Calu3 (cell line): ENCODE results near the gene FKBP6. TPM values are rescaled to one million over a fixed set of nuclear protein-coding genes. Genes with fewer than 3 reads are reported as not detected.

ENCODE experiments used
- BruUV-seq: library from RNA; stranded (reverse); fragments of 400-500 nt; replicated peaks from 2 replicates; lab custom pipeline; 2021; lab: Mats Ljungman, UMichigan
- CTCF ChIA-PET: fragments of 300-600 bp; sonication (Branson Sonifier 250); formaldehyde crosslinking; loops from one replicate; lab custom pipeline; 2022; ENCODE audit warnings: antibody characterized with exemption; lab: Charles Lee
- DNase-seq: peaks from one replicate; pipeline ENCODE4 v3.0.0; 2022
- H3K27ac Mint-ChIP-seq: one replicate; pipeline ENCODE4 v1.8.0; 2022; ENCODE audit warnings: mixed read lengths; ENCODE audit not compliant: unreplicated experiment
- H3K27me3 Mint-ChIP-seq: one replicate; pipeline ENCODE4 v1.8.0; 2022; ENCODE audit warnings: mixed read lengths; ENCODE audit not compliant: unreplicated experiment
- H3K36me3 Mint-ChIP-seq: one replicate; pipeline ENCODE4 v1.8.0; 2022; ENCODE audit warnings: mild to moderate bottlenecking, moderate library complexity, mixed read lengths; ENCODE audit not compliant: insufficient read depth, unreplicated experiment
- H3K4me1 Mint-ChIP-seq: one replicate; pipeline ENCODE4 v1.8.0; 2022; ENCODE audit warnings: mild to moderate bottlenecking, low read depth, mixed read lengths; ENCODE audit not compliant: unreplicated experiment
- H3K4me3 Mint-ChIP-seq: one replicate; pipeline ENCODE4 v1.8.0; 2022; ENCODE audit warnings: mild to moderate bottlenecking, low read depth, moderate library complexity, mixed read lengths; ENCODE audit not compliant: unreplicated experiment
- H3K9me3 Mint-ChIP-seq: one replicate; pipeline ENCODE4 v1.8.0; 2022; ENCODE audit warnings: low read depth, mixed read lengths; ENCODE audit not compliant: unreplicated experiment
- CTCF ChIP-seq: fragments of 200-600 bp; IDR thresholded peaks from one replicate; pipeline ENCODE4 v1.8.0; 2022; ENCODE audit warnings: antibody characterized with exemption; ENCODE audit not compliant: unreplicated experiment
- intact Hi-C: fragments of 100-400 bp; cut with micrococcal nuclease; formaldehyde crosslinking; loops from one replicate; pipeline ENCODE4 v1.10.0; 2022; ENCODE audit not compliant: unreplicated experiment
- total RNA-seq: library from RNA; stranded (reverse); gene quantifications from 2 replicates; pipeline ENCODE4 v1.2.3, GENCODE V29; 2022

The FKBP6 gene
- total RNA-seq, 1 experiment from 2014 or later, result not detected

- no peak for DNase-seq
- intact Hi-C loops, result loop anchor here (10.0 kb wide), 1 partner anchor 91 kb away; the partner anchor contains the start of gene FZD9
- peaks cover 7% of the 10 kb centered on the region for H3K4me1 Mint-ChIP-seq
- no peak overlapping the region for H3K27ac Mint-ChIP-seq
- H3K27me3 Mint-ChIP-seq, result peaks cover 14% of the 10 kb centered on the region
- BruUV-seq, result no TSS peak
- CTCF ChIA-PET, result no interaction called here
- H3K36me3 Mint-ChIP-seq, result no peaks in the 10 kb centered on the region
- H3K4me3 Mint-ChIP-seq, result no peak overlapping the region
- TF ChIP-seq CTCF, result no peak
- no peaks in the 10 kb centered on the region for H3K9me3 Mint-ChIP-seq
Observed at GRCh38 chr7:73343671-73344380, 15.9 kb downstream of the FKBP6 start.

- Mint-ChIP-seq H3K27ac (no peak overlapping the region), H3K4me1 (peaks cover 7% of the 10 kb centered on the region), H3K27me3 (peaks cover 15% of the 10 kb centered on the region), H3K9me3 (no peaks in the 10 kb centered on the region), H3K36me3 (no peaks in the 10 kb centered on the region), H3K4me3 (no peak overlapping the region)
- no peak for TF ChIP-seq CTCF
- BruUV-seq, result no TSS peak
- CTCF ChIA-PET, result no interaction called here
- DNase-seq, result no peak
- intact Hi-C loops, result loop anchor here (10.0 kb wide), 1 partner anchor 89 kb away; the partner anchor contains the start of gene FZD9
Observed at GRCh38 chr7:73345538-73345937, 17.6 kb downstream of the FKBP6 start.

- peaks cover 15% of the 10 kb centered on the region for H3K27me3 Mint-ChIP-seq
- CTCF ChIA-PET, result no interaction called here
- DNase-seq, result no peak
Observed at GRCh38 chr7:73345951-73346350, 18.0 kb downstream of the FKBP6 start.

GRCh38 chr7:73349763-73350162 is 21.8 kb downstream of the FKBP6 start:
- H3K4me3 Mint-ChIP-seq, result no peak overlapping the region
- H3K4me1 Mint-ChIP-seq, result no peaks in the 10 kb centered on the region
- CTCF ChIA-PET, result interaction anchor here (0.7 kb wide), 1 partner anchor 96 kb away, joined by 3 read pairs; no protein-coding TSS in a partner anchor
- no peak overlapping the region for H3K27ac Mint-ChIP-seq
- H3K27me3 Mint-ChIP-seq, result peaks cover 15% of the 10 kb centered on the region
- no peaks in the 10 kb centered on the region for H3K36me3 Mint-ChIP-seq
- no peak for TF ChIP-seq CTCF
- peaks cover 4% of the 10 kb centered on the region for H3K9me3 Mint-ChIP-seq
- BruUV-seq, result no TSS peak
- no peak for DNase-seq
- intact Hi-C loops, result loop anchor here (10.0 kb wide), 1 partner anchor 85 kb away; the partner anchor contains the start of gene FZD9

More at GRCh38 chr7:73345951-73346350, 18.0 kb downstream of the FKBP6 start:
- no peak overlapping the region for H3K27ac Mint-ChIP-seq
- TF ChIP-seq CTCF, result no peak
- no peak overlapping the region for H3K4me3 Mint-ChIP-seq
- intact Hi-C loops, result loop anchor here (10.0 kb wide), 1 partner anchor 89 kb away; the partner anchor contains the start of gene FZD9
- H3K36me3 Mint-ChIP-seq, result no peaks in the 10 kb centered on the region
- BruUV-seq, result no TSS peak
- no peaks in the 10 kb centered on the region for H3K9me3 Mint-ChIP-seq
- peaks cover 7% of the 10 kb centered on the region for H3K4me1 Mint-ChIP-seq
